KOPT-K1 (cell line): ENCODE measurements around the gene BCL2L2.
"Not testable (repeated sequence)": the region's sequence is repeated elsewhere in the genome, so short reads cannot be mapped to it uniquely, and the experiment has no call there.

ENCODE experiments used
- H3K27ac ChIP-seq: fragments of 200-600 bp; sonication (generic); 2 replicates; pipeline ENCODE4 v1.5.1; 2016; ENCODE audit warnings: antibody characterized with exemption, mild to moderate bottlenecking, low read depth, low read length; ENCODE audit not compliant: poor library complexity, severe bottlenecking
- H3K36me3 ChIP-seq: fragments of 200-600 bp; sonication (generic); 2 replicates; pipeline ENCODE4 v1.5.1; 2017; ENCODE audit warnings: antibody characterized with exemption, mild to moderate bottlenecking, low read length, moderate library complexity; ENCODE audit not compliant: insufficient read depth
- H3K9me3 ChIP-seq: fragments of 200-600 bp; sonication (generic); 2 replicates; pipeline ENCODE4 v1.5.1; 2017; ENCODE audit warnings: antibody characterized with exemption, low read length, mild to moderate bottlenecking; ENCODE audit not compliant: insufficient read depth, poor library complexity, severe bottlenecking

BCL2L2 gene

GRCh38 chr14:23306412-23307145, at the start of gene BCL2L2:
BCL2L2 (plus strand) TSS chr14:23306833; CDS start chr14:23307768, 935 bp downstream.
- Histone ChIP-seq H3K36me3 (no peaks in the 10 kb centered on the region), H3K27ac (no peak within 1 kb of the TSS), H3K9me3 (no peaks in the 10 kb centered on the region)

GRCh38 chr14:23258256-23258655, 48.4 kb upstream of the BCL2L2 start:
- no peaks in the 10 kb centered on the region for H3K9me3 ChIP-seq
- no peak overlapping the region for H3K27ac ChIP-seq
- H3K36me3 ChIP-seq, result no peaks in the 10 kb centered on the region

GRCh38 chr14:23259426-23259825, 47.2 kb upstream of the BCL2L2 start:
- H3K9me3 ChIP-seq, result no peaks in the 10 kb centered on the region
- no peak overlapping the region for H3K27ac ChIP-seq
- H3K36me3 ChIP-seq, result no peaks in the 10 kb centered on the region

- H3K36me3 ChIP-seq, H3K9me3 ChIP-seq, H3K27ac ChIP-seq: not testable (repeated sequence)
These were observed 45.8 kb upstream of the BCL2L2 start for GRCh38 chr14:23260849-23261248.

GRCh38 chr14:23269193-23269592, 37.4 kb upstream of the BCL2L2 start:
- Histone ChIP-seq H3K9me3 (no peaks in the 10 kb centered on the region), H3K36me3 (no peaks in the 10 kb centered on the region), H3K27ac (no peak overlapping the region)

- no peak overlapping the region for H3K27ac ChIP-seq
- no peaks in the 10 kb centered on the region for H3K36me3 ChIP-seq
- no peaks in the 10 kb centered on the region for H3K9me3 ChIP-seq
These were observed 31.2 kb upstream of the BCL2L2 start for GRCh38 chr14:23275412-23275811.

GRCh38 chr14:23277189-23277588, 29.4 kb upstream of the BCL2L2 start:
- no peaks in the 10 kb centered on the region for H3K9me3 ChIP-seq
- H3K27ac ChIP-seq, result no peak overlapping the region
- no peaks in the 10 kb centered on the region for H3K36me3 ChIP-seq

- not testable (repeated sequence) for H3K36me3 ChIP-seq, H3K9me3 ChIP-seq
These were observed 28.7 kb upstream of the BCL2L2 start for GRCh38 chr14:23277928-23278327.

GRCh38 chr14:23281247-23281646, 25.4 kb upstream of the BCL2L2 start:
- Histone ChIP-seq H3K36me3 (no peaks in the 10 kb centered on the region), H3K27ac (no peak overlapping the region), H3K9me3 (no peaks in the 10 kb centered on the region)

More at GRCh38 chr14:23277928-23278327, 28.7 kb upstream of the BCL2L2 start:
- H3K27ac ChIP-seq, result not testable (repeated sequence)

- H3K27ac ChIP-seq, result peak overlapping the region; percentile 71
- no peaks in the 10 kb centered on the region for H3K9me3 ChIP-seq
- H3K36me3 ChIP-seq, result no peaks in the 10 kb centered on the region
These were observed 21.7 kb upstream of the BCL2L2 start for GRCh38 chr14:23284654-23285529.

- no peaks in the 10 kb centered on the region for H3K36me3 ChIP-seq
- H3K27ac ChIP-seq, result peak overlapping the region; percentile 71
- no peaks in the 10 kb centered on the region for H3K9me3 ChIP-seq
These were observed 21.1 kb upstream of the BCL2L2 start for GRCh38 chr14:23285530-23286019.

GRCh38 chr14:23286020-23286901, 20.4 kb upstream of the BCL2L2 start, which contains the start of gene HOMEZ:
HOMEZ (minus strand) TSS chr14:23286132; CDS start chr14:23285952, 180 bp downstream.
- Histone ChIP-seq H3K9me3 (no peaks in the 10 kb centered on the region), H3K27ac (peak within 1 kb of the TSS; percentile 71), H3K36me3 (no peaks in the 10 kb centered on the region)

GRCh38 chr14:23286902-23287479, 19.6 kb upstream of the BCL2L2 start:
- H3K27ac ChIP-seq, result peak overlapping the region; percentile 71
- H3K36me3 ChIP-seq, result no peaks in the 10 kb centered on the region
- no peaks in the 10 kb centered on the region for H3K9me3 ChIP-seq
